Ovary (tissue), 3 donors: ENCODE results near the gene CACNG1.

ENCODE experiments used
- POLR2A ChIP-seq: fragments of 450-650 bp; IDR thresholded peaks from one replicate; pipeline ENCODE4 v1.6.1; 2017; ENCODE audit warnings: antibody characterized with exemption, mild to moderate bottlenecking, moderate library complexity
- TF ChIP-seq, protein P1 (sequence below), 3 donors: fragments of 450-650 bp in 2 of 3; fragments of 200-600 bp in 1 of 3; IDR thresholded peaks; one replicate each; pipeline versions ENCODE4 v1.5.1 to v1.8.0; 2016 to 2022; ENCODE audit warnings: antibody characterized with exemption in 3 of 3, mild to moderate bottlenecking in 1 of 3
- donor health status: DM: no; HTN: no; CAD: no.

DNA sequence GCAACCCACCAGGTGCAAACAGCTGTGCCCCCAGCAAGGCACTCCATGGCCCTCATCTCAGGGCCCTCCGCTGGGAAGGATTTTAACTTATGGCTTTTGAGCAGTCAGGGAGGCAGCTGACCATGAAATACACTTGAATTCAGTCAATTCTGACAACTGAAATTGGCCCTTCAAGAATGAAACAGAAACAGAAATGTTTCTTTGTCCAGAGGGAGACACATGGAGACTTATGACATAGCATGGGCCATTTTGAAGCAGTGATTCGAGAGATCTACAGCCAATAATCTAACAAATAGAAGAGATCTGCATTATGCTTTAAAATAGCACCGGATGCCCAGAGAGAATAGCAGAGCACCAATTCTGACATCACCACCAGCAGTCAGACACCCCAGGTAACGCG is 7.5 kb downstream of the CACNG1 start:
- no peak for TF ChIP-seq POLR2A
- TF ChIP-seq, protein P1, sequence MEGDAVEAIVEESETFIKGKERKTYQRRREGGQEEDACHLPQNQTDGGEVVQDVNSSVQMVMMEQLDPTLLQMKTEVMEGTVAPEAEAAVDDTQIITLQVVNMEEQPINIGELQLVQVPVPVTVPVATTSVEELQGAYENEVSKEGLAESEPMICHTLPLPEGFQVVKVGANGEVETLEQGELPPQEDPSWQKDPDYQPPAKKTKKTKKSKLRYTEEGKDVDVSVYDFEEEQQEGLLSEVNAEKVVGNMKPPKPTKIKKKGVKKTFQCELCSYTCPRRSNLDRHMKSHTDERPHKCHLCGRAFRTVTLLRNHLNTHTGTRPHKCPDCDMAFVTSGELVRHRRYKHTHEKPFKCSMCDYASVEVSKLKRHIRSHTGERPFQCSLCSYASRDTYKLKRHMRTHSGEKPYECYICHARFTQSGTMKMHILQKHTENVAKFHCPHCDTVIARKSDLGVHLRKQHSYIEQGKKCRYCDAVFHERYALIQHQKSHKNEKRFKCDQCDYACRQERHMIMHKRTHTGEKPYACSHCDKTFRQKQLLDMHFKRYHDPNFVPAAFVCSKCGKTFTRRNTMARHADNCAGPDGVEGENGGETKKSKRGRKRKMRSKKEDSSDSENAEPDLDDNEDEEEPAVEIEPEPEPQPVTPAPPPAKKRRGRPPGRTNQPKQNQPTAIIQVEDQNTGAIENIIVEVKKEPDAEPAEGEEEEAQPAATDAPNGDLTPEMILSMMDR (IDR thresholded peaks at IDR 0.05) = no peak
